Activated naive CD4-positive, alpha-beta T cell treated with anti-CD3 and anti-CD28 coated beads for 36 hours (primary cell): Measurements from ENCODE around the gene YPEL1. TPM values are rescaled to one million over a fixed set of nuclear protein-coding genes. Genes with fewer than 3 reads are reported as not detected.

ENCODE experiments used
- CTCF ChIA-PET: fragments of 350-600 bp; sonication (Branson Sonifier 250); formaldehyde crosslinking; loops from one replicate; lab custom pipeline; 2021; ENCODE audit warnings: antibody characterized with exemption; lab: Charles Lee
- DNase-seq: peaks from one replicate; pipeline ENCODE4 v3.0.0-alpha.2; 2020
- H3K27ac Mint-ChIP-seq: one replicate; pipeline ENCODE4 v1.8.0; 2021; ENCODE audit warnings: mild to moderate bottlenecking, mixed read lengths
- H3K27me3 Mint-ChIP-seq: one replicate; pipeline ENCODE4 v1.8.0; 2021; ENCODE audit warnings: low read depth, mixed read lengths
- H3K36me3 Mint-ChIP-seq: one replicate; pipeline ENCODE4 v1.8.0; 2021; ENCODE audit warnings: low read depth, mixed read lengths
- H3K4me1 Mint-ChIP-seq: one replicate; pipeline ENCODE4 v1.8.0; 2021; ENCODE audit warnings: low read depth, mixed read lengths
- H3K4me3 Mint-ChIP-seq: one replicate; pipeline ENCODE4 v1.8.0; 2021; ENCODE audit warnings: mild to moderate bottlenecking, moderate library complexity, mixed read lengths
- H3K9me3 Mint-ChIP-seq: one replicate; pipeline ENCODE4 v1.8.0; 2021; ENCODE audit warnings: mixed read lengths
- intact Hi-C: fragments of 100-400 bp; cut with micrococcal nuclease; formaldehyde crosslinking; loops from one replicate; pipeline ENCODE4 v1.15.1; 2023
- microRNA-seq: library from miRNA; unstranded; fragments of <30 nt; microRNA quantifications from one replicate; pipeline ENCODE4 v1.2.0, GENCODE V29; 2022; ENCODE audit warnings: borderline microRNAs expressed, borderline replicate concordance
- total RNA-seq, 2 experiments: library from RNA; stranded (reverse); gene quantifications; one replicate each; pipeline ENCODE4 v1.2.3, GENCODE V29; 2021

Gene YPEL1
- total RNA-seq, 2 experiments from 2014 or later: 0.88 to 1.6 TPM

DNA sequence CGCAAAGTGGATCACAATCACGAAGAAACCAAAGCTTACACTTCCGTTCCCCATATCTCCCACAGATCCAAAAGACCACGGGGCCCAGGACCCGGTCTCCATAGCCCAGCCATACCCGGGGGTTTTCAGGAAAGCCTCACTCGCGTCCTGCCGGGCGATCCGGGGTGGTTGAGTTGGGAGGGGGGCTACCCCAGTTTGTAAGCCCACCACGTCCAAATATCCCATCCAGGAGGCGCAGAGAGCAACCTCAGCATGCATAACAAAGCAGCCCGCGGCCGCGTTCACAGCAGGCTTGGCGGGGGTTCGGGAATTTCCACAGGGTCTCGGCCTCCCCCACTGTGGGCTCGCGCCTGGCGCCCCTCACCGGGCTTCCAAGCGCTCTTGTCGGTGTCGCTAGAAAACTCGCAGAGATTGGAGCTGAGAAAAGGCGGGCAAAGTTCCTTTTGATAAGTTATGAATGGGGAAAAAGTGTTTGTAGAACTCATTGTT is 84.0 kb downstream of the YPEL1 start:
- H3K9me3 Mint-ChIP-seq: no peaks in the 10 kb centered on the region
- H3K4me1 Mint-ChIP-seq: peaks cover 22% of the 10 kb centered on the region
- H3K27ac Mint-ChIP-seq: peak overlapping the region; percentile 75
- intact Hi-C loops: loop anchor here (1.0 to 10.0 kb wide), 4 partner anchors 9 to 57 kb away; partner anchors contain the start of gene SDF2L1
- no peaks in the 10 kb centered on the region for H3K27me3 Mint-ChIP-seq
- H3K36me3 Mint-ChIP-seq: peaks cover 15% of the 10 kb centered on the region
- CTCF ChIA-PET: interaction anchor here (0.7 to 2.6 kb wide), 2 partner anchors 9 to 129 kb away, joined by 4 to 10 read pairs; partner anchors contain the start of gene SDF2L1
- peak; percentile 23 for DNase-seq
- peak overlapping the region; percentile 88 for H3K4me3 Mint-ChIP-seq

DNA sequence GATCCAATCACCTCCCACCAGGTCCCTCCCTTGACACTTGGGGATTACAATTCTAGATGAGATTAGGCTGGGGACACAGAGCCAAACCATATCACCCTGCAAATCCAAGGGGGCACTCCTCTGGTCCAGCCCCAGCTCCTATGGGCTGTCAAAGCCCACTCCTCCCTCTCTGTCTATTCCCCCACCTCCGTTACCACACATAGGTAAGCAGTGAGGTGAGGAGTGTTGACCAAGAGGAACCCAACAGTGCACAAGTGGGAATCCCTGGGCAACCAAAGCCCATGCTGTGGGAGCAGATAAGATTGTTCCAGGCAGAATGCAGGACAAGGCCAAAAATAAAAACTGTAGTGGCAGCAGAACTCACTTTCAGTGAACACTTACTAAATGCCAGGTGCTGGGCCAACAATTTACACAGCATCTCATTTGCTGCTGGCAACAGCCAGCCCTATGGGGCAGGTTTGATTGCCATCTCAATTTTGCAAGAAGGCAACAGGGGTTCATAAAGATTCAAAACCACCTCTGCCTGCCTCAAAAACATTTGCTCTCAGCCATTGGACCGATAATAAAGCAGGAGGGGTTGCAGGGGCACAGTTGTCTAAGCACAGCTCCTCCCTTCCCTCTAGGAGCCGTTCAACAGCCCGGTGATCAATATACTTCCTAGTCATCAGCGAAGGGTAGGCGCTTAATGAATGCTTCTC is 84.6 kb downstream of the YPEL1 start:
- intact Hi-C loops: loop anchor here (5.0 to 10.0 kb wide), 2 partner anchors 34 to 56 kb away; no protein-coding TSS in a partner anchor

DNA sequence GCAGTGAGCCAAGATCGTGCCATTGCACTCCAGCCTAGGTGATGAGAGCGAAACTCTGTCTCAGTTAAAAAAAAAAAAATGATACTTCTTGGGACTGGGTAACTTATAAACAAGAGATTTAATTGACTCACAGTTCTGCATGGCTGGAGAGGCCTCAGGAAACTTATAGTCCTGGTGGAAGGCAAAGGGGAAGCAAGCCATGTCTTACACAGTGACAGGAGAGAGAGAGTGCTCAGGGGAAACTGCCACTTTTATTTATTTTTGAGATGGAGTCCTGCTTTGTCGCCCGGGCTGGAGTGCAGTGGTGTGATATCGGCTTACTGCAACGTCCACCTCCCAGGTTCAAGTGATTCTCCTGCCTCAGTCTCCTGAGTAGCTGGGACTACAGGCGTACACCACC is 85.3 kb downstream of the YPEL1 start:
- H3K27ac Mint-ChIP-seq: no peak overlapping the region
- peaks cover 25% of the 10 kb centered on the region for H3K36me3 Mint-ChIP-seq
- H3K4me1 Mint-ChIP-seq: peaks cover 25% of the 10 kb centered on the region
- intact Hi-C loops: loop anchor here (5.0 to 10.0 kb wide), 2 partner anchors 33 to 55 kb away; no protein-coding TSS in a partner anchor
- DNase-seq: no peak
- CTCF ChIA-PET: interaction anchor here (12.4 kb wide), 1 partner anchor 22 kb away, joined by 208 read pairs; the partner anchor contains the start of genes CCDC116 and YDJC
- H3K27me3 Mint-ChIP-seq: no peaks in the 10 kb centered on the region
- H3K9me3 Mint-ChIP-seq: no peaks in the 10 kb centered on the region
- no peak overlapping the region for H3K4me3 Mint-ChIP-seq

More for the DNA sequence above, 84.6 kb downstream of the YPEL1 start:
- Mint-ChIP-seq H3K9me3 (no peaks in the 10 kb centered on the region), H3K27ac (peak overlapping the region; percentile 75), H3K36me3 (peaks cover 21% of the 10 kb centered on the region), H3K27me3 (no peaks in the 10 kb centered on the region), H3K4me3 (peak overlapping the region; percentile 88), H3K4me1 (peaks cover 23% of the 10 kb centered on the region)
- no peak for DNase-seq
- CTCF ChIA-PET: interaction anchor here (0.7 to 2.6 kb wide), 2 partner anchors 8 to 129 kb away, joined by 4 to 10 read pairs; partner anchors contain the start of gene SDF2L1

Small RNA genes within 50 kb of the gene (microRNA-seq; reads per million reads assigned to microRNA genes)
- gene MIR130B (1,370 reads per million, percentile 86 among the genes with 10 or more reads in this experiment), gene MIR301B (31.8 reads per million, percentile 44 among the genes with 10 or more reads in this experiment)

Other genes starting within 250 kb of the YPEL1 start
- gene RIMBP3C, start 184.3 kb downstream of the YPEL1 start, total RNA-seq: under 1 TPM in 1 of 2 experiments, not detected in 1; 0.44 TPM
- 10 to 100 TPM; 49.1 to 50.1 TPM for gene UBE2L3, start 168.1 kb downstream of the YPEL1 start, total RNA-seq
- gene YDJC, start 105.8 kb downstream of the YPEL1 start, total RNA-seq: 10 to 100 TPM; 50.3 to 53.2 TPM
- under 1 TPM; 0.19 to 0.30 TPM for gene CCDC116, start 103.0 kb downstream of the YPEL1 start, total RNA-seq
- gene SDF2L1, start 93.5 kb downstream of the YPEL1 start, total RNA-seq: 10 to 100 TPM; 21.7 to 22.3 TPM
- 10 to 100 TPM; 40.9 to 42.3 TPM for gene PPIL2, start 69.8 kb downstream of the YPEL1 start, total RNA-seq
- gene MAPK1, start 131.9 kb upstream of the YPEL1 start, total RNA-seq: 10 to 100 TPM; 74.0 to 82.6 TPM
- 10 to 100 TPM; 23.0 to 24.3 TPM for gene PPM1F, start 217.1 kb upstream of the YPEL1 start, total RNA-seq
- gene TOP3B, start 247.0 kb upstream of the YPEL1 start, total RNA-seq: 10 to 100 TPM; 41.2 to 41.4 TPM